ENCODE data around the gene DOK7.

GRCh38 chr4:3464911-3465697, 2.0 kb downstream of the DOK7 start:
- no peak for TF ChIP-seq CTCF (IDR thresholded peaks at IDR 0.05; ENCODE audit: borderline replicate concordance, extremely low read depth, low read length, poor library complexity, severe bottlenecking)
- no peak for TF ChIP-seq EZH2 (IDR thresholded peaks at IDR 0.05; ENCODE audit: borderline replicate concordance, low read depth, low read length, severe bottlenecking)
